ENCODE data around the gene GATD1.
A peak's percentile ranks its signal among the peaks of the same experiment; 100 is the strongest.

Gene GATD1

GRCh38 chr11:811446-812245 is 34.4 kb upstream of the GATD1 start:
- no peak for DNase-seq

GRCh38 chr11:810040-810567 is 32.8 kb upstream of the GATD1 start:
- no peak for DNase-seq

GRCh38 chr11:809287-810039 is 32.2 kb upstream of the GATD1 start, which contains the start of gene RPLP2:
Gene RPLP2, plus strand, starts transcription at chr11:809967. Its CDS starts 268 bp downstream, at chr11:810235.
- DNase-seq = peak; percentile 96 to 99

- DNase-seq = no peak
Observed at GRCh38 chr11:808427-809286, 31.4 kb upstream of the GATD1 start.

GRCh38 chr11:804599-804964 is 27.3 kb upstream of the GATD1 start:
- DNase-seq = peak in 1 of 2 experiments; percentile 72

GRCh38 chr11:803770-804598 is 26.7 kb upstream of the GATD1 start:
- DNase-seq = peak; percentile 72 to 80

- DNase-seq = no peak
Observed at GRCh38 chr11:803467-803742, 26.1 kb upstream of the GATD1 start.

GRCh38 chr11:802693-803466 is 25.6 kb upstream of the GATD1 start:
- no peak for DNase-seq

GRCh38 chr11:802018-802617 is 24.8 kb upstream of the GATD1 start:
- DNase-seq = no peak

- DNase-seq = no peak
Observed at GRCh38 chr11:801097-801780, 24.0 kb upstream of the GATD1 start.

- no peak for DNase-seq
Observed at GRCh38 chr11:800473-800872, 23.2 kb upstream of the GATD1 start.

- no peak for DNase-seq
Observed at GRCh38 chr11:799641-800316, 22.5 kb upstream of the GATD1 start.

GRCh38 chr11:798093-798713 is 20.9 kb upstream of the GATD1 start, which contains the start of gene SLC25A22:
Gene SLC25A22, minus strand, starts transcription at chr11:798281. Its CDS starts 3,275 bp downstream, at chr11:795006.
- DNase-seq = peak; percentile 58 to 78

- DNase-seq = peak; percentile 77 to 83
Observed at GRCh38 chr11:797296-798092, 20.2 kb upstream of the GATD1 start.

GRCh38 chr11:796565-797295 is 19.4 kb upstream of the GATD1 start:
- no peak for DNase-seq

- DNase-seq = peak; percentile 49 to 86
Observed at GRCh38 chr11:795634-796564, 18.6 kb upstream of the GATD1 start.
